Stomach (tissue), 4 donors: ENCODE data around the gene CELSR1.

Experiments used
- CTCF ChIP-seq, 7 experiments: fragments of 450-650 bp in 4 of 7; fragments of 200-600 bp in 3 of 7; sonication (generic) in 3 of 7; IDR thresholded peaks; one replicate each; pipeline ENCODE4 v1.5.1; 2016 to 2019; ENCODE audit warnings: antibody characterized with exemption in 7 of 7, control low read depth in 2 of 7, mild to moderate bottlenecking in 1 of 7
- POLR2A ChIP-seq, 4 donors: fragments of 450-650 bp; IDR thresholded peaks; one replicate each; pipeline ENCODE4 v1.6.1; 2016; ENCODE audit warnings: antibody characterized with exemption in 4 of 4, control low read depth in 2 of 4, mild to moderate bottlenecking in 1 of 4, moderate library complexity in 1 of 4
- POLR2AphosphoS5 ChIP-seq, 3 donors: sonication (generic); formaldehyde crosslinking; IDR thresholded peaks; one replicate each; pipeline ENCODE4 v1.6.1; 2016; ENCODE audit warnings: antibody characterized with exemption in 3 of 3

GRCh38 chr22:46569055-46569847 is 31.8 kb upstream of the CELSR1 start:
- no peak for TF ChIP-seq CTCF (IDR thresholded peaks at IDR 0.05)
- TF ChIP-seq POLR2A (IDR thresholded peaks at IDR 0.05), result no peak
- TF ChIP-seq POLR2AphosphoS5 (IDR thresholded peaks at IDR 0.05), result no peak
